Stimulated activated naive CD8-positive, alpha-beta T cell treated with anti-CD3 and anti-CD28 coated beads, Interleukin-15, Interleukin-2, amounts not matched to agents 100 ng/mL and 50 ng/mL, for 24 hours (primary cell): ENCODE measurements around the gene PSMG1.

ENCODE experiments used
- H3K27ac Mint-ChIP-seq: one replicate; pipeline ENCODE4 v1.8.0; 2021; ENCODE audit warnings: mild to moderate bottlenecking, mixed read lengths
- H3K27me3 Mint-ChIP-seq: one replicate; pipeline ENCODE4 v1.8.0; 2021; ENCODE audit warnings: mixed read lengths
- H3K36me3 Mint-ChIP-seq: one replicate; pipeline ENCODE4 v1.8.0; 2021; ENCODE audit warnings: low read depth, mixed read lengths
- H3K4me1 Mint-ChIP-seq: one replicate; pipeline ENCODE4 v1.8.0; 2021; ENCODE audit warnings: low read depth, mixed read lengths
- H3K4me3 Mint-ChIP-seq: one replicate; pipeline ENCODE4 v1.8.0; 2021; ENCODE audit warnings: mild to moderate bottlenecking, mixed read lengths
- H3K9me3 Mint-ChIP-seq: one replicate; pipeline ENCODE4 v1.8.0; 2021; ENCODE audit warnings: mixed read lengths

The PSMG1 gene

DNA sequence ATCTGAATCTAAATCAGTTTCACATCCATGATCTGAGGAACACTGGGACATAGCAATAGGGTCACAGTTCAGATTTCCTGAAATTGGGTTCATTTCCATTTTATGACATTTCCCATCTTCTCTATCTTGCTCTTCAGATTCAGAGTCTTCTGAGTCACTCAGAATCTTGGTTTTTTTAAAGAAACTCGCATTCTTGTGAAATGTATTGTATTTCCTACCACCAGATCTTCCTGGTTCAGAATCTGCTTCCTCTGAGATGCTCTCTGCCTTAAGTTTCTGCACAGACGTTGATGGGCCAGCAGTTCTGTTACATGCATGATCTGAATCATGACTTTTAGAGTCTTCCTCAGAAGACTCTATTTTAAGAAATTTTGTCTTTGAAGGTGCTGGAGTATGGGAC, 15.5 kb upstream of the PSMG1 start:
- Mint-ChIP-seq H3K27me3 (no peaks in the 10 kb centered on the region), H3K9me3 (no peaks in the 10 kb centered on the region), H3K4me3 (no peak overlapping the region), H3K4me1 (peaks cover 15% of the 10 kb centered on the region), H3K27ac (peak overlapping the region; percentile 53), H3K36me3 (peaks cover 77% of the 10 kb centered on the region)

- Mint-ChIP-seq H3K4me3 (no peak overlapping the region), H3K36me3 (peaks cover 72% of the 10 kb centered on the region), H3K4me1 (peaks cover 15% of the 10 kb centered on the region), H3K27ac (no peak overlapping the region), H3K27me3 (no peaks in the 10 kb centered on the region), H3K9me3 (no peaks in the 10 kb centered on the region)
These were observed 14.4 kb upstream of the PSMG1 start for GRCh38 chr21:39197448-39198233.

- peaks cover 67% of the 10 kb centered on the region for H3K36me3 Mint-ChIP-seq
These were observed 13.6 kb upstream of the PSMG1 start for GRCh38 chr21:39196838-39197237.

DNA sequence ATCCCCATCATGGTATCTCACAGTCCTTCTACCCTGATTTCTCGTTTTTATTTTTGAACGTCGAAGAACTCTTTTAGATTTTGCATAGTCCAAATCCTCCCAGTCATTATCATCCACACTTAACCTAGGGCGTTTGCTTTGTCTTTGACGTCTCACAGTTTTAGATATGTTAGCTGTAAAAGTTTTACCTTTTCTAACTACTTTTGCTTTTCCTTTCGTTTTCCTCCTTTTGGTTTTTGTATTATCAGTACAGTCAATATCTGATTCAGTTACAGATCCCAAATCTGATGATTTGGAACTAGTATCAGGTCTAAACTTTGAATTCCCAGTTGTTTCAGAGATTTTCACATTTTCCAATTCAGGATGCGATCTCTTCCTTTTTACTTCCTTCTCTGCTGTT, 13.1 kb upstream of the PSMG1 start:
- H3K9me3 Mint-ChIP-seq = no peaks in the 10 kb centered on the region
- no peaks in the 10 kb centered on the region for H3K27me3 Mint-ChIP-seq
- H3K27ac Mint-ChIP-seq = peak overlapping the region; percentile 38
- H3K36me3 Mint-ChIP-seq = peaks cover 62% of the 10 kb centered on the region
- no peak overlapping the region for H3K4me3 Mint-ChIP-seq
- peaks cover 16% of the 10 kb centered on the region for H3K4me1 Mint-ChIP-seq

More at GRCh38 chr21:39196838-39197237, 13.6 kb upstream of the PSMG1 start:
- no peak overlapping the region for H3K4me3 Mint-ChIP-seq
- H3K9me3 Mint-ChIP-seq = no peaks in the 10 kb centered on the region
- H3K27ac Mint-ChIP-seq = peak overlapping the region; percentile 38
- peaks cover 15% of the 10 kb centered on the region for H3K4me1 Mint-ChIP-seq
- H3K27me3 Mint-ChIP-seq = no peaks in the 10 kb centered on the region

DNA sequence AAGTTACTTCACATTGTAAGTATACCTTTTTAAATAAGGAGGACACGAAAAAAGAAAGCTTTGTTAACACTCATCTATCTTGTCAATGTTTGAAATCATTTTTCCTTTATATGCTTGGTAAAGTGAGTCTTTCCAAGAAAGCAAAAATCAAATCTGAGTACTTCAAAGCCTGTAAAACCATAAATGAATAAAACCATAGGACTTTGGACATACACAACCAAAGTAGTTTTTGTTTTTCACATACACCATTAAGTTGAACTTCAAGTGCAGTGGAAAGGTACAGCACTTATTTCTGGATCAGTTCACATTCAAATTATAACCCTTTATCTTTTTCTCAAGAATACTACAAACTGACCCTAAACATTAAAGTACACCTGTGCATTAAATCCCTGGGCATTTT, 10.1 kb upstream of the PSMG1 start:
- Mint-ChIP-seq H3K4me1 (peaks cover 46% of the 10 kb centered on the region), H3K36me3 (peaks cover 39% of the 10 kb centered on the region), H3K9me3 (no peaks in the 10 kb centered on the region), H3K27me3 (no peaks in the 10 kb centered on the region), H3K4me3 (no peak overlapping the region), H3K27ac (no peak overlapping the region)

GRCh38 chr21:39189857-39190604, 6.8 kb upstream of the PSMG1 start:
- peak overlapping the region; percentile 57 for H3K27ac Mint-ChIP-seq
- H3K27me3 Mint-ChIP-seq = no peaks in the 10 kb centered on the region
- peak overlapping the region; percentile 21 for H3K4me3 Mint-ChIP-seq
- H3K36me3 Mint-ChIP-seq = peaks cover 10% of the 10 kb centered on the region
- peaks cover 57% of the 10 kb centered on the region for H3K4me1 Mint-ChIP-seq
- H3K9me3 Mint-ChIP-seq = no peaks in the 10 kb centered on the region

DNA sequence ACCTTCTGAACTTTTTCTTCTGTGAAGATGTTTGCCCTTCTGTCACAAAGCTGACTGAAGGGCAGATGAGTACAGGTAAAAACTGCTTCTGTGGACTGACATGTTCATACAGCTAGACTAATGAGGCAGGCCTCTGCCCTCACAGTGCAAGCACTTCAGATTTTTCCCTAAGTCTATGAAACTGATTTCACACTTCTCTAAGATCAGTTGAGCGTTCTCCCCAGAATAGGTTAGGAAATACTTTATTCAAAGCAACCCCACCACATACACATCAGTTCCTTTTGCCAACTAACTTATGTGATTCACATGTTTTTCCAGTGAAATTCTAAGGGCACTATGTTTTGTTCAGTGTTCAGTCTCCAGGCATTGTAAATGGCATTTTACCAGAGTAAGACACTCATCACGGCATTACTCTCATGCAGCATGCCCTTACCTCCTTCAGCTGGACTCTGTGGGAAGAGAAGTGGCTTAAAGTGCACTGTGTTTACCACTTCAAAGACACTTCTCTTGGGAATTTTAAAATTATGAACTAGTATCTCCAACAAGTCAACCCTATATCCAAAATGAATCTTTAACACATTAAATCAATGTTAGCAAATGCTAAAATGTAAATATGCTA, 5.4 kb upstream of the PSMG1 start:
- peaks cover 69% of the 10 kb centered on the region for H3K4me1 Mint-ChIP-seq
- peak overlapping the region; percentile 42 for H3K27ac Mint-ChIP-seq
- H3K9me3 Mint-ChIP-seq = no peaks in the 10 kb centered on the region
- no peaks in the 10 kb centered on the region for H3K36me3 Mint-ChIP-seq
- no peak overlapping the region for H3K4me3 Mint-ChIP-seq
- no peaks in the 10 kb centered on the region for H3K27me3 Mint-ChIP-seq

GRCh38 chr21:39187141-39187540, 3.9 kb upstream of the PSMG1 start:
- Mint-ChIP-seq H3K9me3 (no peaks in the 10 kb centered on the region), H3K27me3 (no peaks in the 10 kb centered on the region), H3K4me3 (no peak overlapping the region), H3K4me1 (peaks cover 70% of the 10 kb centered on the region), H3K36me3 (no peaks in the 10 kb centered on the region), H3K27ac (peak overlapping the region; percentile 26)

GRCh38 chr21:39186676-39187075, 3.4 kb upstream of the PSMG1 start:
- no peaks in the 10 kb centered on the region for H3K9me3 Mint-ChIP-seq
- H3K4me3 Mint-ChIP-seq = no peak overlapping the region
- H3K4me1 Mint-ChIP-seq = peaks cover 75% of the 10 kb centered on the region
- peak overlapping the region; percentile 26 for H3K27ac Mint-ChIP-seq
- H3K27me3 Mint-ChIP-seq = no peaks in the 10 kb centered on the region
- peaks cover 2% of the 10 kb centered on the region for H3K36me3 Mint-ChIP-seq

- peaks cover 75% of the 10 kb centered on the region for H3K4me1 Mint-ChIP-seq
- H3K4me3 Mint-ChIP-seq = no peak overlapping the region
- peaks cover 11% of the 10 kb centered on the region for H3K36me3 Mint-ChIP-seq
- H3K27ac Mint-ChIP-seq = no peak overlapping the region
- H3K27me3 Mint-ChIP-seq = no peaks in the 10 kb centered on the region
- no peaks in the 10 kb centered on the region for H3K9me3 Mint-ChIP-seq
These were observed 1.9 kb upstream of the PSMG1 start for GRCh38 chr21:39185157-39185556.

DNA sequence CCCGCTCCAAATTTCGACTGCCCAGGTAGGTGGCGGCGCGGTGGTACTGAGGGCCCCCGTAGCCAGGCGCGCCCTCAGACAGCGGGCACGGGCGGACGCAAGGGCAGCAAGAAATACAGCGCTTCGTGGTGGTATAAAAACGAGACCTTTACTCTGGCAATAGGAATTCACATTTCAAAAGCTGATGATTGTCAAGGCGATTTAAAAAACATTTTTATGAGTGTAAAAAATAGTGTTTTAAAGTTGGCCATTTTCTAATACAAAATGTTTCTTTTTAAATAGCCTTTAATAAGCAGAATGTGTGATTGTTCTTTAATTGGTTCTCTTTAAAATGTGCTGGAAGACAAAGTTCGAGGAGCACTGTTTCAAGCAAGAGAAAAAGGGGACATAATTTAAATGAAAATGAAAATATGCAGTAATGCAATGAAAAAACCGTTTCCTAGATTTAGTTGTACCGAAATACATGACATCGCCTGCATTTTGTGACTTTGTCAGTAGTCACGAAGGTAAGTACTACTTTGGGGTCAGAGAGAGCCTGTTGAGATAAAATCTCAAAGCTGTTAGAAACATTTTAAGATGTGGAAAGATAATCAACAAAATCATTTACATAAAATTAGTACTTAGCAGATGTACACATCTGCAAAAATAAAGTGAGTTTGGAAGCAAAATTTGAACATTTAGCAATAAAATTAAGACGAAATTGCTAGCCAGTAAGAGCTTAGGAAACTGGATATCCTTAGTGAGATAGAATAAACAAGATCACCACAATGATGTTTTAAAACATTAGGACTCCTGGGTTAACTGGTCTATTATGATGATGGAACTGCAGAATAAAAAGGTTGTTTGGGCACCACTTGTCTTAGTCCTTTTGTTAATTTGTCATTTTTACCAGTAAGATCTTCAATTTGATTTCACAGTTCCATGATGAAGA, 1.1 kb upstream of the PSMG1 start:
- Mint-ChIP-seq H3K36me3 (peaks cover 20% of the 10 kb centered on the region), H3K4me1 (peaks cover 71% of the 10 kb centered on the region), H3K4me3 (peak overlapping the region; percentile 98), H3K27me3 (no peaks in the 10 kb centered on the region), H3K9me3 (no peaks in the 10 kb centered on the region), H3K27ac (peak overlapping the region; percentile 86)

DNA sequence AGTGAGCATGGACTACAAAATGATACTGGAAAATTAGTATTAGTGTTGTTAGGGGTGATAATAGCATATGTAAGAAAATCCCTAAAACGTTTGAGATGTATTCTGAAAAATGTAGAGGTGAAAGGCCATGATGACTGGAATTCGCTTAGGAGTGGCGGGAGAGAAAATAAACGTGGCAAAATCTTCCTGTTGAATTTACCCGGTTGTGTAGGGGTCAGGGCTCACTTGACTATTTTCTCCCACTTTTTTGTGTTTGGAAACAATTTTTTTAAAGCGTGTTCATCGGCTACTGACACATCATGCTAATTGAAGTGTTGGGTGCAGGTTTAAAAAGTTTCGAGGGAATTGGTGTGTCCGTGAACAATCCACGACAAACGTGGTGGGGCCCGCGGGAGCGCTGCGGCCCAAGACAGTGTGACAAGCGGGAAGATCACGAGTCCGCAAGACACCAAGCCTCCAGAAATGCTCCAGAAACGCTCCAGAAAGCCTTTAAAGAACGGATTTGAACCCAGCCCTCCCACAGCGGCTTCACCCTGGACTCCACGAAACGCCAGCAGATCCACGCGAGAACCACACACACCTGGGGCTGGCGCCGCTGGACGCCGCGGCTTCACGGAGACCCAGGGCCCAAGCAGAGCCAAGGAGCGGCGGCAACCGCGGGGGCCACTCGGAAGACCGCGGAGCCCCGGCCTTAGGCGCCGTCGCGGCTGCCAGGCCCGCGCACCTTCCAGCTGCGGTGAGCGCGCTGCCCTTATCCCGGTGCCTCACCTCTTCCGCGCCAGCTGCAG, 573 bp downstream of the PSMG1 start:
- Mint-ChIP-seq H3K4me1 (peaks cover 58% of the 10 kb centered on the region), H3K27ac (peak overlapping the region; percentile 98), H3K4me3 (peak overlapping the region; percentile 98), H3K36me3 (peaks cover 33% of the 10 kb centered on the region), H3K27me3 (no peaks in the 10 kb centered on the region), H3K9me3 (no peaks in the 10 kb centered on the region)

DNA sequence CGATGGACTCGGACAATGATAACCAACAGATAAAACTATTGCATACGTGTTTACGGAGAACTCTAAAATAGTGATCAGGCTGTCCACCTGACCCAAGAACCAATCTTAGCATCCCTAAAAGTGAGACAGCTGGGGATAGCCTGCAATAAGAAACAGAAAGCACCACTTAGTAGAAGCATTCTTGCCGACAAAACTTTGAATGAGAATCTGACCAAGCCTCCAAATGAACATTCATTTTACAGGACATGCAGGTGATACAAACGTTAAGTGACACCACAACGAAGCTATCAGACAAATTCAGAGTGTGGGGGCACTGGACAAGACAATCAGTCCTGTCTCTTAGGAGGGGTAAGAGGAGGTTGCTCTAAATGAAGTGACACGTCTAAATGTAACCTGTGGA, 1.2 kb downstream of the PSMG1 start:
- H3K4me1 Mint-ChIP-seq = peaks cover 51% of the 10 kb centered on the region
- no peaks in the 10 kb centered on the region for H3K27me3 Mint-ChIP-seq

More for the DNA sequence above, 1.2 kb downstream of the PSMG1 start:
- Mint-ChIP-seq H3K9me3 (no peaks in the 10 kb centered on the region), H3K36me3 (peaks cover 35% of the 10 kb centered on the region), H3K4me3 (peak overlapping the region; percentile 98), H3K27ac (peak overlapping the region; percentile 92)
